ENCODE data around the gene MCRIP2.

MCRIP2 gene

DNA sequence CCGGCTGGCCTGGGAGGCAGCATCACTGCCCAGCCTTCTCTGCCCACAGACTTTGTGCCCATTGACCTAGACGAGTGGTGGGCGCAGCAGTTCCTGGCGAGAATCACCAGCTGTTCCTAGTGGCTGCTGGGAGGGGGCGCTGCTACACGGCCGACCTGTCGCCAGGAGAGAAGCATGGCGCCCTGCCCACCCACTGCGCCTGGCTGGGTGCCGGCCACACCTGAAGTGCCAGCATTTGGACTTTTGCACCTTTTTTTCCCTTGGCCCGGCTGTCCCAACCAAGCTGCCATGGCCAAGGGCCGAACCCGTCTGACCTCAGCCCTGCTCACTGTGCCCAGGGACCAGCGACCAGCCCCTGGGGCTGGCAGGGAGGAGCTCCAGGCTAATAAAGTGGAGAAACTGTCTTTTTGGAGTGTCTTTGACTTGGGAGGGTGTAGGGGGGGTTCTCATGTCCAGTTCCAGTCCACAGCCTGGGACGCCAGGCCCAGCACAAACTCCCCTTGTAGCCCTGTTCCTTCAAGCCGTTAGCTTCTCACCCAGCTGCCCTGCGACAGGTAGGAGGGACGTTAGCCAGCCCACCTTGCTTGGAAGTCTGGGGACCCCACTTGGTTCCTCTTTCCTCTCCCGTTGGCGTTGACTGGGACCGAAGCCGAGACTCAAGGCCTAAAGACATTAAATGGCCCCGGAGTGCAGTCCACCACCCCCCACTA, 6.6 kb downstream of the MCRIP2 start:
- Histone ChIP-seq H3K36me3 (replicated peaks) (no peaks in the 10 kb centered on the region), H3K27me3 (replicated peaks) (no peaks in the 10 kb centered on the region), H3K27ac (peak overlapping the region; percentile 50), H3K4me3 (ENCODE audit: low read depth, low read length) (peak overlapping the region; percentile 60)
- TF ChIP-seq, protein P1, sequence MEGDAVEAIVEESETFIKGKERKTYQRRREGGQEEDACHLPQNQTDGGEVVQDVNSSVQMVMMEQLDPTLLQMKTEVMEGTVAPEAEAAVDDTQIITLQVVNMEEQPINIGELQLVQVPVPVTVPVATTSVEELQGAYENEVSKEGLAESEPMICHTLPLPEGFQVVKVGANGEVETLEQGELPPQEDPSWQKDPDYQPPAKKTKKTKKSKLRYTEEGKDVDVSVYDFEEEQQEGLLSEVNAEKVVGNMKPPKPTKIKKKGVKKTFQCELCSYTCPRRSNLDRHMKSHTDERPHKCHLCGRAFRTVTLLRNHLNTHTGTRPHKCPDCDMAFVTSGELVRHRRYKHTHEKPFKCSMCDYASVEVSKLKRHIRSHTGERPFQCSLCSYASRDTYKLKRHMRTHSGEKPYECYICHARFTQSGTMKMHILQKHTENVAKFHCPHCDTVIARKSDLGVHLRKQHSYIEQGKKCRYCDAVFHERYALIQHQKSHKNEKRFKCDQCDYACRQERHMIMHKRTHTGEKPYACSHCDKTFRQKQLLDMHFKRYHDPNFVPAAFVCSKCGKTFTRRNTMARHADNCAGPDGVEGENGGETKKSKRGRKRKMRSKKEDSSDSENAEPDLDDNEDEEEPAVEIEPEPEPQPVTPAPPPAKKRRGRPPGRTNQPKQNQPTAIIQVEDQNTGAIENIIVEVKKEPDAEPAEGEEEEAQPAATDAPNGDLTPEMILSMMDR (IDR thresholded peaks at IDR 0.05; ENCODE audit: low read depth, low read length, missing control alignments), result peak; percentile 58
- in situ Hi-C loops (cut with HindIII; ENCODE audit: low pct_ligation_motif_present, low sequenced_read_pairs), result no loop called here
- DNase-seq, result no peak

DNA sequence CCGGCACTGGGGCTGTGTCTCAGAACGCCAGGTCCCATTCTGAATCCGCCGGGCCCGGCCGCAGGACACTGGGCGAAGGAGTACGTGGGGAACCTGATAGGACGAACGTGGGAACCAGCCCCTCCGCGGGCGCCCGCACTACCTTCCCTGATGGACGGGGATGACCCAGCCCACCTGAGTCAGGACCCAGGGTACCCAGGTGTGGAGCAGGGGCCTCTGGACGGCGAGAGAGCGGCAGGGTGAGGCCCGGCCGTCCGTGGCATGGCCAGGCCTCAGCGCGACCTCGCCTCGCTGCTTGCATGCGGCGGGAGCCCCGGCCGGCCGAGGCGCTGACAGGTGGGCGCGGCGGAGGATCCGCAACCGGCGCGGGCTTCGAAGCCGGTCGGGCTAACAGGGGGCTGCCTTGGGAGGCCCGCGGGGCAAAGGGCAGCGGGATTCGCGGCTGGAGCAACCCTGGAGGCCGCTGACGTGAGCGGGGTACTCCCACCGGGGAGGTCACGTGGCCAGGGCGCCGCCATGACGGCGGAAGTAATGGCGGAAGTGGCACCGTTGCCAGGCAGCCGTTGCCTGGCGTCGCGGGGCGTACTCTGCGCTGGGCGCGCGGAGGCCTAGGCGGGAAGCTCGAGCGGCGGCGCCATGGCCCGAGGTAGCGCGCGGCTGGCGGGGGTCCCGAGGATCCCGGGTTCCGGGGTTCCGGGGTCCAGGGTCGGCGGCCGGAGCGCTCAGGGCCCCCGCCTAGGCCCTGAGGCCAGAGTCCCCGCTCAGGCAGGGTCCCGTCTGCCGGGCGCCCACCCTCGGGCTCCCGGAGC, 7.4 kb downstream of the MCRIP2 start, which contains the start of gene WDR90:
Gene WDR90 (plus strand): TSS at position 585 of the 809 bp plus-strand sequence. CDS start 52 bp downstream, at position 637.
- Histone ChIP-seq H3K27ac (peak within 1 kb of the TSS; percentile 50), H3K36me3 (replicated peaks) (no peaks in the 10 kb centered on the region), H3K4me3 (ENCODE audit: low read depth, low read length) (peak within 1 kb of the TSS; percentile 60), H3K27me3 (replicated peaks) (no peaks in the 10 kb centered on the region)
- TF ChIP-seq, protein P1 (IDR thresholded peaks at IDR 0.05; ENCODE audit: low read depth, low read length, missing control alignments), result no peak
- in situ Hi-C loops (cut with HindIII; ENCODE audit: low pct_ligation_motif_present, low sequenced_read_pairs), result no loop called here
- peak; percentile 69 for DNase-seq

DNA sequence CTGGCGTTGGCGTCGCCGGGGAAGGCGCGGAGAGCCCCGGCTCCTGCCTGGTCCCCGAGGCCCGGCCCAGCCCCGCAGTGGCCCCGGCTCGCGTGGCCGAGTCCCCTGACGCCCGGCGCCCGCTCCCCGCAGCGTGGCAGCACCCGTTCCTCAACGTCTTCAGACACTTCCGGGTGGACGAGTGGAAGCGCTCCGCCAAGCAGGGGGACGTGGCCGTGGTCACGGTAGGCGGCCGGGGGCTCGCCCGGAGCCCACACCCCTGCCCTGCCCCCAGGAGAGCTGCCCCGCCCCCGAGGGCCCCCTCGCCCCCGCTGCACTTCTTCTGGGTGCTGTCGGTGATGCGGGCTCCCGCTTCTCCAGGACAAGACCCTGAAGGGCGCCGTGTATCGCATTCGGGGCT, 8.0 kb downstream of the MCRIP2 start:
- no peaks in the 10 kb centered on the region for H3K36me3 ChIP-seq (replicated peaks)
- in situ Hi-C loops (cut with HindIII; ENCODE audit: low pct_ligation_motif_present, low sequenced_read_pairs), result no loop called here
- TF ChIP-seq, protein P1 (IDR thresholded peaks at IDR 0.05; ENCODE audit: low read depth, low read length, missing control alignments), result no peak
- H3K4me3 ChIP-seq (ENCODE audit: low read depth, low read length), result peak overlapping the region; percentile 60
- peak overlapping the region; percentile 50 for H3K27ac ChIP-seq
- no peaks in the 10 kb centered on the region for H3K27me3 ChIP-seq (replicated peaks)
- no peak for DNase-seq

DNA sequence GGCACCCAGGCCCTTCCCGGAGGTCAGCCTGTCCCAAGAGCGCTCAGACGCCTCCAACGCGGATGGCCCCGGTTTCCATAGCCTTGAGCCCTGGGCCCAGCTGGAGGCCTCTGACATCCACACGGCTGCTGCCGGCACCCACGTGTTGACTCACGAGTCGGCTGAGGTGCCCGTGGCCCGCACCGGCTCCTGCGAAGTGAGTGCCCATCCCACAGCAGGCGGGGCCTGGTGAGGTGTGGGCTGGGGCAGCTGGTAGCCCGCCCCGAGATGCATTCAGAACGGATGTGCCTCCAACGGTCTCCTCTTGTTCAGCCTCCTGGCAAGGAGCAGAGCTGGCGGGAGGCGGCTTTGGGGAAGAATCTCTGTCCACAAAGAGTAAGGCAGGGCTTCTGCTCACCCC, 10.2 kb downstream of the MCRIP2 start:
- H3K36me3 ChIP-seq (replicated peaks), result peaks cover 1% of the 10 kb centered on the region
- H3K27me3 ChIP-seq (replicated peaks), result no peaks in the 10 kb centered on the region
- in situ Hi-C loops (cut with HindIII; ENCODE audit: low pct_ligation_motif_present, low sequenced_read_pairs), result no loop called here

DNA sequence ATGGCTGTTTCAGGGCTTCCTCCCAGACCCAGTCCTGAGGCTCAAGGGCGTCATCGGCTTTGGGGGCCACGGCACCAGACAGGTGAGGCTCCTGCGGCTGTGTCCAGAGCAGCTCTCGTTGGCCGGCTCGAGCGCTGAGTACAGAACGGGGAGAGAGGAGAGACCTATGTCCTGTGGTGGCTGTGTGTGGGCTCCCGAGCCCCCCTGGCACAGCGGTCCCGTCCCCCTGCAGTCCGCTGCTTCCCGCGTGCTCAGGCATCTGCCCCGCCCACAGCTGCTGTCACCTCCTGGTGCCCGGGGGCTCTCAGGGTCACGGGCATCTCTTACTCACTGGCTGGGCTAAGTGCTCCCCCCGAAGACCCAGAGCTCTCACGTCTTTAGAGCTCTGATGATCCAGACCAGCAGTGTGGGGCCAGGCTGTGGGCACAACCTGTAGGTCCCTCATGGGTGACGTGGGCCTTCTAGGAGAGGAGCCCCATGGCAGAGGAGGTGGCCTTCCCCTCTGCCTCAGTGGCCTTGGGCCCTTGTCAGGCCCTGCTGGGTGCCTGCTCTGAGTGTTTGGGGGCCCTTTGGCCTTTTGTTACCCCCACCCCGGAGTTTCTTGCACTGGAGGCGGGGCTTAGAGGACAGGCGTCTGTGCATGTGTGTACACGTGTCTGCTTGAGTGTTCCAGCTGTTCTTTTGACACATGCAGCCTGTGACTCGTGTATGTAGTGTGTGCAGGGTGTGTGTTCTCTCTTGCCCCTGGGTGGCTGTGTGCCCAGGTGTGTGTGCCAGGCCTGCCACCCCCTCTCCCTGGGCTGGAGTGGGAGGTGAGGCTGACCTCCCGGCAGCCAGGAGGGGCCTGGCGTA, 11.1 kb downstream of the MCRIP2 start:
- H3K36me3 ChIP-seq (replicated peaks), result peaks cover 2% of the 10 kb centered on the region
- no peak overlapping the region for H3K4me3 ChIP-seq (ENCODE audit: low read depth, low read length)

More for the DNA sequence above, 10.2 kb downstream of the MCRIP2 start:
- TF ChIP-seq, protein P1 (IDR thresholded peaks at IDR 0.05; ENCODE audit: low read depth, low read length, missing control alignments), result no peak
- no peak overlapping the region for H3K27ac ChIP-seq
- DNase-seq, result no peak
- H3K4me3 ChIP-seq (ENCODE audit: low read depth, low read length), result no peak overlapping the region

More for the DNA sequence above, 11.1 kb downstream of the MCRIP2 start:
- in situ Hi-C loops (cut with HindIII; ENCODE audit: low pct_ligation_motif_present, low sequenced_read_pairs), result no loop called here
- TF ChIP-seq, protein P1 (IDR thresholded peaks at IDR 0.05; ENCODE audit: low read depth, low read length, missing control alignments), result no peak
- Histone ChIP-seq H3K27me3 (replicated peaks) (no peaks in the 10 kb centered on the region), H3K27ac (no peak overlapping the region)
- DNase-seq, result no peak
